ENCODE data around the gene SGMS1. TPM values are rescaled to one million over a fixed set of nuclear protein-coding genes. Genes with fewer than 3 reads are reported as not detected.
A peak's percentile ranks its signal among the peaks of the same experiment; 100 is the strongest.

SGMS1 gene
- total RNA-seq, 3 donors from 2014 or later (not counting 1 experiment from before 2014, with no cell fraction given) = 24.5 to 32.7 (median 30.4) TPM

- 100% methylated on average over 1 of the region's 1 CpG for WGBS (ENCODE audit: insufficient coverage)
- Histone ChIP-seq H3K4me1 (ENCODE audit: control insufficient read depth, insufficient read depth, low read length) (peaks cover 4% of the 10 kb centered on the region), H3K4me3 (ENCODE audit: low read length) (no peak overlapping the region), H3K9me3 (ENCODE audit: control insufficient read depth, insufficient read depth, low read length) (no peaks in the 10 kb centered on the region), H3K27me3 (ENCODE audit: control insufficient read depth, insufficient read depth, low read length) (no peaks in the 10 kb centered on the region), H3K27ac (ENCODE audit: low read length) (no peak overlapping the region), H3K36me3 (ENCODE audit: control insufficient read depth, insufficient read depth, low read length) (no peaks in the 10 kb centered on the region)
- no peaks in the 10 kb centered on the region for H3K36me3 Mint-ChIP-seq
- TF ChIP-seq CTCF (IDR thresholded peaks at IDR 0.05) = no peak
- H3K4me3 Mint-ChIP-seq = no peak overlapping the region
- no peaks in the 10 kb centered on the region for H3K9me3 Mint-ChIP-seq
- peaks cover 45 to 64% of the 10 kb centered on the region in 2 donors for H3K4me1 Mint-ChIP-seq
- ATAC-seq = no peak
- intact Hi-C loops (cut with micrococcal nuclease) = no loop called here
- no peak for DNase-seq
- no peaks in the 10 kb centered on the region for H3K27me3 Mint-ChIP-seq (ENCODE audit: low read depth in 2 of 2)
- H3K27ac Mint-ChIP-seq = no peak overlapping the region
Observed at GRCh38 chr10:50545846-50546245, 77.9 kb downstream of the SGMS1 start.

DNA sequence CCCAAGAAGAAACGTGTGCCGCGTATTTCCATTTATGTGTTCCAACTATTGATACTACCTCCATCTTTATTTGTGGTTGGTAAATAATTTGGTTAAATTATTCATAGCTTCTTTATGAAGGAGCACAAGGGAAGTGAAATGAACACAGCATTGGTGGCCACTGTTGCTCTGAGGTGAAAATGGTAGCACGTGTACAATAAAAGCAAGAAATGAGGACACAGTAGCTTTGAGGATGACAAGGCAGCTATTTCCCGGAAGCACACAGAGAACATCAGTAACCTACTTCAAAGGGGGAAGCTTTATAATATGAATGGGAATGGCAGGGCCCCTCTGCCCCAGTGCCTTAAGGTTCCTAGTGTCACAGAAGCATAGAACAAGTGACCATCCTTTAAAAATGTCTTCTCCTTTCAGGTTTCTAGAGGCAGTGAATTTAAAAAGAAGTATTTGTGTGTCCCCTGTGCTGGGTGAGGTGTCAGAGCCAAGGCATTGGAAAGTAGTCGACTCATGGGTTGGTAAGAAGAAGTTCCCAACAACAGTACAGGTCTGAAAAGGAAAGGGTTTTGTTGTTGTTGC, 78.8 kb downstream of the SGMS1 start:
- Histone ChIP-seq H3K4me1 (ENCODE audit: control insufficient read depth, insufficient read depth, low read length) (peaks cover 7% of the 10 kb centered on the region), H3K9me3 (ENCODE audit: control insufficient read depth, insufficient read depth, low read length) (no peaks in the 10 kb centered on the region), H3K27ac (ENCODE audit: low read length) (no peak overlapping the region), H3K4me3 (ENCODE audit: low read length) (no peak overlapping the region), H3K36me3 (ENCODE audit: control insufficient read depth, insufficient read depth, low read length) (no peaks in the 10 kb centered on the region), H3K27me3 (ENCODE audit: control insufficient read depth, insufficient read depth, low read length) (no peaks in the 10 kb centered on the region)
- intact Hi-C loops (cut with micrococcal nuclease) = no loop called here
- no peaks in the 10 kb centered on the region for H3K27me3 Mint-ChIP-seq (ENCODE audit: low read depth in 2 of 2)
- no peak overlapping the region for H3K4me3 Mint-ChIP-seq
- peak in 1 of 2 donors; percentile 15 for DNase-seq
- no peak for TF ChIP-seq CTCF (IDR thresholded peaks at IDR 0.05)
- ATAC-seq = no peak
- WGBS (ENCODE audit: insufficient coverage) = 79% methylated on average over 3 of the region's 6 CpGs
- peaks cover 48 to 73% of the 10 kb centered on the region in 2 donors for H3K4me1 Mint-ChIP-seq
- H3K36me3 Mint-ChIP-seq = no peaks in the 10 kb centered on the region
- H3K9me3 Mint-ChIP-seq = no peaks in the 10 kb centered on the region
- peak overlapping the region in 1 of 2 donors; percentile 8 for H3K27ac Mint-ChIP-seq

DNA sequence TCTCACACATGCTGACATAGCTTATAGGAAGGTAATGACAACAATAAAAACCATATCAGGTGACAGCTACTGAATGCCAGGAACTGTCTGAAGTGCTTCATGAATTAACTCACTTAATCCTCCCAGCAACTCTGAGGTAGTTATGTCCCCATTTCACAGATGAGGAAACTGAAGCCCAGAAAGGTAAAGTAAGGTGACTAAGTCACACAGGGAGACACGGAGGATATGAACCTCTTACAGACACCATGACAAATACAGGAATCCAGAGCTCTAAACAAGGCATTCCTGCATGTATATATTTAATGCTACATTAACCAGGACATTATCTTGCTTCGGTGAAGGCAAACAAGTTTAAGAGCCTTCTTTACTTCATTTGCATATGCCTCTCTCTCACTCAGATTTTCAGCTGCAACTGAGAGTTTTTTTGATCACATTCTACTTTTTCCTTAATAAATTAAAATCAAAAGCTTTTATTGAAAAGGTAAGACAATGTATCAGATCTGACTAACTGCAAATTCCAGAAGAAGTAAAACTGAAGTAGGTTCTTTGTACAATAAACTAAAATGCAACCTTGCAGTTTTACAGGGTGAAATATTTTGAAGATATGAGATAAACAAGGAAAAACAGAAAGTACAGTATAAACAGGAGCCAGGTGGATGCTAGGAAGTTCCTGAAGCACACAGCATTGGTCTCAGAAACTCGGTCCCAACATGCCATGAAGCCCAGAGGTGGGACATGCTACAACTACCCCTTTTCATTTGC, 79.5 kb downstream of the SGMS1 start:
- Mint-ChIP-seq H3K27me3 (ENCODE audit: low read depth in 2 of 2) (no peaks in the 10 kb centered on the region), H3K27ac (no peak overlapping the region), H3K9me3 (no peaks in the 10 kb centered on the region), H3K36me3 (no peaks in the 10 kb centered on the region), H3K4me1 (peaks cover 49 to 75% of the 10 kb centered on the region in 2 donors), H3K4me3 (no peak overlapping the region)
- Histone ChIP-seq H3K4me1 (ENCODE audit: control insufficient read depth, insufficient read depth, low read length) (peaks cover 7% of the 10 kb centered on the region), H3K27me3 (ENCODE audit: control insufficient read depth, insufficient read depth, low read length) (no peaks in the 10 kb centered on the region), H3K27ac (ENCODE audit: low read length) (no peak overlapping the region), H3K9me3 (ENCODE audit: control insufficient read depth, insufficient read depth, low read length) (no peaks in the 10 kb centered on the region), H3K36me3 (ENCODE audit: control insufficient read depth, insufficient read depth, low read length) (no peaks in the 10 kb centered on the region), H3K4me3 (ENCODE audit: low read length) (no peak overlapping the region)
- TF ChIP-seq CTCF (IDR thresholded peaks at IDR 0.05) = no peak
- intact Hi-C loops (cut with micrococcal nuclease) = no loop called here
- ATAC-seq (no peak), DNase-seq (no peak)
- WGBS (ENCODE audit: insufficient coverage) = 94% methylated on average over 3 of the region's 3 CpGs
